ENCODE measurements around the gene GJC1.
"Not testable (repeated sequence)": the region's sequence is repeated elsewhere in the genome, so short reads cannot be mapped to it uniquely, and the experiment has no call there.

Gene GJC1

DNA sequence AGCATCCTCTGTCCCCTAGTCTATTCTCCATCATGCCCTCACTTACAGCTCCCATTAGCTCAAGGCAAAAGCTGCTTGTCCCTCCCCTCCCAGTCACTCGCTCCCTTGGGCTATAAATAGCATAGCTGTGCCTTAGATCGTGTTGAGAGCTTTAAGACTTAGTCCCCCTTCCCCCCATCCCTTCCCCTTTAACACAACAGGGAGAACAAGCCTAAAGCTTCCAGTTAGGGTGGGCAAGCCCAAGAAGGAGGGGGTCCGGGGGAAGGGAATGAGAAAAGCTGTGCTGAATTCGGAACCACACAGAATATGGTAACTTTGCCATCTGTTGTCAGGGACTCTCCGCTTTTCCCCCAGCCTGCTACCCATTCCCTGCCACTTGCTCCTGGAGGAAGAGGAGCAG, 12.7 kb upstream of the GJC1 start:
- DNase-seq, result no peak

DNA sequence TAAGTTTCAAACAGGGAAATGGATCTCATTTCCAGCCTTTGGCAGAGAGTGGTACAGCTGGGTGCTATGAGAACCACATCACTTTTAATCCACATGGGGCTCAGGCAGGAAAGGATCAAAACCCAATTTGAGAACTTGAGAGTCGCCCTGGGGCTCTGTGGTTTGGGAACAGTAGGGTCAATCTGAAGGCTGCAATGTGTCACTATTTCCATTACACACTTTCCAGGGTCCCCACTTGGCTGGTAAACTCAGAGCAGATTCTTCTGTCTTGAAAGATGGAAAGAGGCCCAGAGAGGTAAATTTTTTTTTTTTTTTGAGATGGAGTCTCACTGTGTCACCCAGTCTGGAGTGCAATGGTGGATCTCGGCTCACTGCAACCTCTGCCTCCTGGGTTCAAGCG, 10.8 kb upstream of the GJC1 start:
- no peak for DNase-seq

DNA sequence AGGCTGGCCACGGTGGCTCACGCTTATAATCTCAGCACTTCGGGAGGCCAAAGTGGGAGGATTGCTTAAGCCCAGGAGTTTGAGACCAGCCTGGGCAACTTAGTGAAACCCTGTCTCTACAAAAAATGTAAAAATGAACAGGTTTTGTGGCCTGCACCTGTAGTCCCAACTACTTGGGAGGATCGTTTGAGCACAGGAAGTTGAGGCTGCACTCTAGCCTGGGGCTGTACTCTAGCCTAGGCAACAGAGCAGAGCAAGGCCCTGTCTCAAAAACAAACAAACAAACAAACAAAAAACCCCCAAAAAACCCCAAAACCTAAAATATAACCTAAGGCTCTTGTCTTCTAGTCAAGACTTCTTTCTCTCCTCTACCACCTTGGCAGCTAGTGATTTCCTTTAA, 10.2 kb upstream of the GJC1 start:
- DNase-seq, result no peak

DNA sequence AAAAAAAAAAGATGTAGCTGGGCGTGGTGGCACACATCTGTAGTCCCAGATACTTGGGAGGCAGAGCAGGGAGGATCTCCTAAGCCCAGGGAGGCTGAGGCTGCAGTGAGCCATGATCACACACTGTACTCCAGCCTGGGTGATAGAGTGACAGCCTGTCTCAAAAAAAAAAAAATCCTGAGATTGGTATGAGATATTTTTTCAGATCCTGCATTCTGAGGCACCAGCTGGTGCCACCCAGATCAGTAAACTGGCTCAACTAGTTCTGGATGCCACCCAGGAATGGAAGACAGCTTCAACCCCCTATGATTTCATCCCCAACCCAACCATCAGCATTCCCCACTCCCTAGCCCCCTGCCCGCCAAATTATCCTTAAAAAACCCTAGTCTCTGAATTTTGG, 7.1 kb upstream of the GJC1 start:
- DNase-seq, result no peak

DNA sequence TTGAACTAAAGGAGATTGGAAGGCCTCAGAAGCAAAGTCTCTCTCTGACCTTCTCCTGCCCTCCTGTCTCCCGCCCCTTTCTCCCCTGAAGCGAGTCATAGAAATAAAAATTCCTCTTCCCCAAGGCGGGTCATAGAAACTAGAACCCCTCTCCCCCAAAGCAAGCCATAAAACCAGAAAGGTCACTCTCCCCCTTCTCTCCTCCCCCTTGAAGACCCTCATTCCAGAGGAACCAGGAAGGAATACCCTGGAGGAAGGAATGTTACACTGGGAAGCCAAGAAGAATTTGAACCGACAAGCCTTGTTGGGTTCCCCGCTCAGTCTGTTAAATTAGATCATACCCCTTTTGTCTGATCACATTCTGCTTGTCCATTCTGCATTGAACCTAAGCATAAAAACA, 2.7 kb upstream of the GJC1 start:
- DNase-seq, result no peak

DNA sequence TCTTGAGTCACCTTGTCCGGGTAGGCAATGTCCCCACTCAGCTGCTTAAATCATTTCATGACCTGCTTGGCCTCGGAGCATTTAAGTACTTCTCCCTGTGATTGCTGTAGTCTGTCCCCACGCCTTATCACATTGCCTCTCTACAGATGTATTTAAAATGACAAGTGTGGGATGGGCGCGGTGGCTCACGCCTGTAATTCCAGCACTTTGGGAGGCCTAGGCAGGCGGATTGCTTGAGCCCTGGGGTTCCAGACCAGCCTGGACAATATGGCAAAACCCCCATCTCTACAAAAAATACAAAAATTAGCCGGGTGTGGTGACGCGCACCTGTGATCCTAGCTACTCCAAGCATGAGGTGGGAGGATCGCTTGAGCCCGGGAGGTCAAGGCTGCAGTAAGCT, 1.3 kb upstream of the GJC1 start:
- no peak for DNase-seq

DNA sequence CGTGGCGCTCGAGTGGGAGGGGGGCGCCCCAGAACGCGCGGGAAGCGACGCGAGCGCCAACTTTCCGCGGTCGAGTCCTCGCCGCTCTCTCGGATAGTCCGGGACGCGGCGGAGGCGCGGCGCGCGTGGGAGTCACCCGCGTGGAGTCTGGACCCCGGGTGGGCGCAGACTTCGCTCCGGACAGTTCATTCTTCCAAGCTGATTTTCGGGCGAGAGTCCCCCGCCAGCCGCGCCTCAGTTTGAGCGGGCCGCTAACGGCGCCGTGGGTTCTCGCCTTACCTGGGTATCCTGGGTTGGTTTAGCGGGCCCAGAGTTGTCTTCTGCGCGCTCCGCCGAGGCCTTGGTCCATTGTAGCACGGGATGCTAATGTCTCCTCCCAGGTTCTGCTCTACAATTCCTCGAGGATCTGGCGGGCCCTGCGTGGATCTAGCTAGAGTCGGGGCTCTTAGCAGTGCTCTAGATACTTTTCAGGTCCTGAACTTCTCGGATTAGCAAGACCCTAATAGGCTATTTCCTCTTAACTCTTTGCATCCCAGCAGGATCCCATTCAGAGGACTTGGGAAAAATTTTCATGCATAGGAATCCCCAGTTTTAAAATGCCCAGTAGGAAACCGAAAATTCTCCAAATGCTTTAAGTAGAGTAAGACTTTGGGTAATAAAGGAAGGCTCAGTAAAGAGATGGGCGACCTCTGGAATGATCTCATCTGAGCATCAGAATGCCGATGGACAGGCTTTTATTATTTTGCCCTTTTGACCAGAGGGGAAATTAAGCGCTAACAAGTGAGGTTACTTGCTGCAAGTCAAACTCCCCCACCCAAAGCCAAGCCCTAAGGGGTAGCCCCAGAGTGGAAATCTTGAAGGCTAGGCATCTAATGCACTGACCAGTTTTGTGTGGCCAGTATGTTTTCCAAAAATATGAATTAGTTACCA, 537 bp upstream of the GJC1 start:
- peak; percentile 4 for DNase-seq

DNA sequence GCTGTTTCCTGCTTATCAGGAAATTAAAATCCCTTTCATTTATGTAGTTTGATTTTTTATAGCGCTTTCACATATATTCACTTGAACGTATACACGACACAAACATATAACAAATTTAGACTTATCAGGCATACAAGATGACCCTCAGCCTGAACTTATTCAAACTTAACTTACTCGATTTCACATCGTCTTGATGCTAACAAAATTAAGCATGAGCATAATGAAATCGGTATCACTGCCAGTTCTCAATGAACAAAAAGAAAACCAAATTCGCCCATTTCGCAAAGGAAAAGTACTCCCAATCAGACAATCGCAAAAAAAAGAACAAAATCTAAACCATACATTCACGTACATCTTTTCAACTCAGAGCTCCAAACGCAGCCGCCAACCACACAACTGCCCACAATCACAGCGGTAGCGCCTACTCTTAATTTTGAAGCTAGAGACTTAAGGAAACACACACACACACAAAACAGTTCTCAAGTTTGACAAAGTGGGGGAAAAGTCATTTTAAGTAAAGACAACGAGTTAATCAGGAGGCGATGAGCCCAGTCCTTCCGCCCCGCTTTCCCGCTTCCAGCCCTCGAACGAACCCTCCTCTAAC, 1.1 kb downstream of the GJC1 start:
- no peak for DNase-seq

DNA sequence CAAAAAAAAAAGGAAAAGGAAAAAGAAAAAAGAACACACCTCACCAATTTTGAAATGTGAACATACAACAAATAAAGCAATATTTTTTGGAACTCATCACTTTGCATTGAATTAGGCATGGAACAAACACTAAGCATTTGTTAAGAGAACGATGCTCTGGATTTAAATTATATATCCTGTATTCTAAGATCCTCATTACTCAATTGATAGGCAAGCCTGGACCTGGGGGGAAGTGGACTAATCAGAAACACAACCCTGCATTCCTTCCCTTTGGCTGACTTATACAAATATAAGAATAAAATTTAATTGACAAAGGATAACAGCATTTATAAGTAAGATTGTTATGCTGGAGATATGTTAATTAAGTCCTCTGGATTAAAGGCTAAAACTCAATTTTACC, 2.2 kb downstream of the GJC1 start:
- DNase-seq, result no peak

DNA sequence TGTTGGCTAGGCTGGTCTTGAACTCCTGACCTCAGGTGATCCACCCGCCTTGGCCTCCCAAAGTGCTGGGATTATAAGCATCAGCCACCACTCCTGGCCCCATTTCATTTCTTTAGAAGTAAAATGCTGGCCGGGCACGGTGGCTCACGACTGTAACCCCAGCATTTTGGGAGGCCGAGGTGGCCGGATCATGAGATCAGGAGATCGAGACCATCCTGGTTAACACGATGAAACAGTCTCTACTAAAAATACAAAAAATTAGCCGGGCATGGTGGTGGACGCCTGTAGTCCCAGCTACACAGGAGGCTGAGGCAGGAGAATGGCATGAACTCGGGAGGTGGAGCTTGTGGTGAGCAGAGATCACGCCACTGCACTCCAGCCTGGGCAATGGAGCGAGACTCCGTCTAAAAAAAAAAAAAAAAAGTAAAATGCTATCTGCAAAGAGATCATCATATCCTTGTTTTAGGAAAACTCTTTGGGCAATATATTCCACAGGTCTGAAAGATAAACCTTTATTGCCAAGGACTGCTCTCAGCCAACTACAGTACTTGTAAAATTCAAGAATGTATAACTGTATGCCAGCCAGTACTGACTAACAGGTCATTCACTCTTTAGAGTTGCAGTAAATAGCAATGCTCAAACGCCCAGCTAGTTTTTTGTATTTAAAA, 3.8 kb downstream of the GJC1 start:
- DNase-seq, result no peak

DNA sequence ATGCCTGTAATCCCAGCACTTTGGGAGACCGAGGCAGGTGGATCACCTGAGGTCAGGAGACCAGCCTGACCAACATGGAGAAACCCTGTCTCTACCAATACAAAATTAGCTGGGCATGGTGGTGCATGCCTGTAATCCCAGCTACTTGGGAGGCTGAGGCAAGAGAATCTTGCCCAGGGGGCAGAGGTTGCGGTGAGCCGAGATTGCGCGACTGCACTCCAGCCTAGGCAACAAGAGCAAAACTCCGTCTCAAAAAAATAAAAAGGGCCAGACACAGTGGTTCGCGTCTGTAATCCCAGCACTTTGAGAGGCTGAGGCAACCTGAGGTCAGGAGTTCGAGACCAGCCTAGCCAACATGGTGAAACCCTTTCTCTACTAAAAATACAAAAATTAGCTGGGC, 4.9 kb downstream of the GJC1 start:
- DNase-seq, result not testable (repeated sequence)

DNA sequence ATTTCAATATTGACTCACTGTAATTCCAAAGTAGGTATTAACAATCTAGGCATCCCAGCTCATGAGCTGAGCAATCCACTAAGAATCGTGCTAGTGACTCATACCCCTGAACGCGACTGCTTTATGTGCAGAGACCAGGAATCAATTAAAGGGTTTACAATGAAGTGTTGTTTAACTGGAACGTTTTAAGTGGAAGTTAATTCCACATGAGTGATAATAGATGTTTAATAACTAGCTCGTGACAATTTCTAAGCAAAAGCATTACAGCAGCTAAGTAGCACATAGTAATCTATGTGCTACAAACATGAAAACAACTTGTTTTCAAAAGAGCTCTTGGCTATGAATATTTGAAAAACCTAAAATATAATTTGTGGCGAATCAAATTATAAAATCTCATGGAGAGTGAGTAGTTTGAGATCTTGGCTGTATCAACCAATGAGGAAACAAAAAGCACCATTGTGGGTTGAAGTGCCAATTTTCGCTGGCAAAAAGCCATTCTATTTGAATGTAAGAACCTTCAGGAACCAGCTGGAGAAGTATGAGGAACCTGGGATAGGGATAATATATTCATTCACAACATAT, 9.4 kb downstream of the GJC1 start:
- no peak for DNase-seq

DNA sequence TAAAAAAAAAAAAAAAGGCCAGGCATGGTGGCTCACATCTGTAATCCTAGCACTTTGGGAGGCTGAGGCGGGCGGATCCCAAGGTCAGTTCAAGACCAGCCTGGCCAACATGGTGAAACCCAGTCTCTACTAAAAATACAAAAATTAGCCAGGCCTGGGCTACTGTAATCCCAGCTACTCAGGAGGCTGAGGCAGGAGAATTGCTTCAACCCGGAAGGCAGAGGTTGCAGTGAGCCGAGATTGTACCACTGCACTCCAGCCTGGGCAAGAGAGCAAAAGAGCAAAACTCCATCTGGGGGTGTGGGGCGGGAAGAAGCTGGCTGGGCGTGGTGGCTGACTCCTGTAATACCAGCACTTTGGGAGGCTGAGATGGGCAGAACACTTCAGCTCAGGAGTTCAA, 11.6 kb downstream of the GJC1 start:
- DNase-seq, result not testable (repeated sequence)

DNA sequence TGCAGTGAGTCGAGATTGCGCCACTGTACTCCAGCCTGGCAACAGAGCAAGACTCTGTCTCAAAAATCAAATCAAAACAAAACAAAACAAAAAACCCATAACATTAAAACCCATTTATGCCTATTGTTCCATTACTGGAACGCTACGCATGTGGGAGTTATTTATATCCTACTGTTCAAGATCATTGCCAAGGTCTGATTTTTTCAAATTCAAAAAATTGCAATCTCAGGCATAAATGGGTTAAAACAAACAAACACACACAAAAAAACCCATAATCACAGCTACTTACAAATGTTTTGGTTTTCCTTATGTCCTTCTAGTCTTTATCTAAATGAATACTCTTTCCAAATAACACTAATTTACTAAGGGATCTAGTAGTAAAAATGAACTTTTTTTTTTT, 17.8 kb downstream of the GJC1 start:
- no peak for DNase-seq

DNA sequence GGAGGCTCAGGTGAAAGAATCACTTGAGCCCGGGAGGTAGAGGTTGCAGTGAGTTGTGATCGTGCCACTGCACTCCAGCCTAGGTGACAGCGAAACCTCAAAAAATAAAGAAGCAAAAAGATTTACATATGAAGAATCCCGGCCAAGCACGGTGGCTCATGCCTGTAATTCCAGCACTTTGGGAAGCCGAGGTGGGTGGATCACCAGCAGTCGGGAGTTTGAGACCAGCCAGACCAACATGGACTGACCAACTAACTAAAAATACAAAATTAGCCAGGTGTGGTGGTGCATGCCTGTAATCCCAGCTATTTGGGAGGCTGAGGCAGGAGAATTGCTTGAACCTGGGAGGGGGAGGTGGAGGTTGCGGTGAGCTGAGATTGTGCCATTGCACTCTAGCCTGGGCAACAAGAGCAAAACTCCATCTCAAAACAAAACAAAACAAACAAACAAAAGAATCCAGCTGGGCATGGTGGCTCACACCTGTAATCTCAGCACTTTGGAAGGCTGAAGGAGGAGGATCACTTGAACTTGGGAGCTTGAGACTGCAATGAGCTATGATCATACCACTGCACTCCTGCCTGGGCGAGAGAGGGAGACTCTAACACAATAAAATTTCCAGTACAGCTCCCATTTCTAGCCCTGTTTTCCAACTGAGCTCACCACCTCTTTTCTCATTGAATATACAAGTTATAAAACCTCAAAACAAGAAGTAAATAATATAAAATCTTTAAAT, 21.3 kb downstream of the GJC1 start:
- DNase-seq, result not testable (repeated sequence)

DNA sequence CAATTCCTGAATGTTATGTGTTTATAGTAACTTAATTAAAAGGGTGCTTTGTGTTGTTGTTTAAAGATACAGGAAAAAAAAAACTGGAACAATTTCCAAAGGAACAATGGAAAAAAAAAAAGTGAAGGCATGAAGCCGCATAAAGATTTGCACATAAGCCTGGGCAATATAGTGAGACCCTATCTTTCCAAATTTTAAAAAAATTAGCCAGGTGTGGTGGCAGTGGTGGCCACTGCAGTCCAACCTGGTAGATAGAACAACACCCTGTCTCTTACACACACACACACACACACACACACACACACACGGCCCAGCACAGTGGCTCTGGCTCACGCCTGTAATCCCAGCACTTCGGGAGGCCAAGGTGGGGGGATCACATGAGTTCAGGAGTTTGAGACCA, 21.9 kb downstream of the GJC1 start:
- no peak for DNase-seq

DNA sequence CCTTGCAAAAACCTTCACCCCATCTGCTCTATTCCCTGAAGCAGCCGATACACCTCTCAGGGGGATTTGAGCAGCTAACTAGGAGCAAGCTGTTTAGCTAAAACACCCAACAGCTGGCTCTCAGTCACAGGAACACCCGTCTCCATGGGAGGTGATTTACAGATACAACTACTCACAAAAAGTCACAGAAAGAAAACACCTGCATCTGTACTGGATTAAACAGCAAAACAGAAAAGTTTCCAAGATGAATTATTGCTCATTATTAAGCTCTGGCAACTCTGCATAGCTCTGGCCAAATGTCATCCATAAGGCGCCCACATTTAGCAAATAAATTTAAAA, 22.3 kb downstream of the GJC1 start:
- DNase-seq, result no peak

DNA sequence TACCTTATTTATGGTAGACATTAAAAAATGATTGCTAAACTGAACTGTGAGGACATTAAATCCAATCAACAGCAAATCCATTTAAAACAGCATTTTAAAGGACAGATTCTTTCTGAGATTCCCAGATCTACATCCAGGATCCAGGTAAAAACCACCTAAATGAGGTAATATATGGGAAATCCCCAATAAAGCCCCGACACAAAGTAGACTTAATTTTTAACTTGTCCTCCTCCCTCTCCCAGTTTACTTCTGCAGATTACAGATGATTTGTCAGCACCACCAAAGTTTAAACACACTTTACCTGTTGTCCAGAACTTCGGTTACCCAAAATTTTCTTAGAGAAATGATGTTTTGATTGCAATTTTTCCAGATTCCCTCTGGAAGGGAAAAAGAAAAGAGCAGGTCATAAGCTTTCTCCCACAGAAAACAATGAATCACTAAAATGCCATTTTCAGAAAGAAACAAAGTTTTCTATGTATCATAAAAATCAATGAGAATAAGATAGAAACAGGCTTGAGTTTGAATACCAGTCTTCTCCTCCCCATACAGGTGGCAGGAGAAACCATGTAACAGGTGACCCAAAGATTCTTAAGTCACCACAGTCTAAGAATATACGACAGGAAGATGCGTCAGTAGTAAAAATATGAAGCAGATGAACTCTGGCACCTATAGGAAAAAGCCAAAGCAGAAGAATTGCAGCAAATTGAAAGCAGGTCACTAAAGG, 22.8 kb downstream of the GJC1 start:
- no peak for DNase-seq

DNA sequence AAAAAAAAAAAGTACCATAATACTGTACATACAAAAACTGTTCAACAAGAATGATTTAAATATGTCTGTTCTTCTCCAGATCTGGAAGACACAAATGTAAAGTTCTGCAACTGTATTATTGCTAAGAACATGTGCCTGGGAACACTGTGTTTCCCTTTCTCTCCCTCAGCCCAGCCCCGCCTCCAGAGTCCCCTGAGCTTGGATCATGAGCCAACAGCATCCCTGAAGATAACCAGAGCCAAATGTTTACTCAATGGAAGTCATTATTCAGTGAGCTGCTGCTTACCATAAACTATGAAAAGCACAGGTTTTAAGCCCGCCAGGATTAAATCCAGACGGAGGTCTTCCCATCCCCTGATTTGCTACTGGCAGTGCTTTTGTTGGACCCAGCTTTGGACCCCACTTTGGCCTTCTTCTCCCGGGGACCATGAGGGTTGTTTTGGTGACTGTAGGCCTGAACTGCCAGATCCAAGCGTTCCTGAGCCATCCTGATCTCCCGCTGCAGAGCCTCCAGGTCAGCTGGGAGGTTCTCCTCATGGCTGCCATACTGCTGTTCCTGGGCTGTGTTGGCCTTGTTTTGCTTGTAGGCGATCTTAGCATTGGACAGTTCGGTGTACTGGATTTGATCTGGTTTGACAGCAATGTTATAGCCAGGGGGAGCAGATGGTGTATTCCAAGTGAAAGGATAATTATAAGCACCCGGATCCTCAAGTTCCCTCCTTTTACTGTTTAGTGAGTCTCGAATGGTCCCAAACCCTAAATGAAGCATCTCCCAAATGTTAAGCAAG, 25.6 kb downstream of the GJC1 start:
- no peak for DNase-seq

DNA sequence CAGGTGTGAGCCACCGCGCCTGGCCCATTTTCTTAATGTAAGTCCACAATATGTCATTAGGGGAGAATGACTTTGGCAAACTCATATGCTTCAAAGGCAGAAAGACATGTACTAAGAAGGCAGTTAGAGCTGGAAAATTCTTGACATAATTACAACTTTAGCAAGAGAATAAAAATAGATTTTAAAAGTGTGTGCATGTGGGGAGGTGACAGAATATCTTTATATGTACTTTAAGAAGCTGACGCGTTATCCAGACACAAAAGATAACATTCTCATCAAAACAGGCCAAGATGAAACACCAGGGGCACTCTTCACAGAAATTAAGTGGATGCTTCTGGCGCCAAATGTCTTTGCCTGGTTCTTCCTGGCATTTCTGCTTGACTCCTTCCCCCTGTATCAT, 28.2 kb downstream of the GJC1 start:
- DNase-seq, result no peak

DNA sequence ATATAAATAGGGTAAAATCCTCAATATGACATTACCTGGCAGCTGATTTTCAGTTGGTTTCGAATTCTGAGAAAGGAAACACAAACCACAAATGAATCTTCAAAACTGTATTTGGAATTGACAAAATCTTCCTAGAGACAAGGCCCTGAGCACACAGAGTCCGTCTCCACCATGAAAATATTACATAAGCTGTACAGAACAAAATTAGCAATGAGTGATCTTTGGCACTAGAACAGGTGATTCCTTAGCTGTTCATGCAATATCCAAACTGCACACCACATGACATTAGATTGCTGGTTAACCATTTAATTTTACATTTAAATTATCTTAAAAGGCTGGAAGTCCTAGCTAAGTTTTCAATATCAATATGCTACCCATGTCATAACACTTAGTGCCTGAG, 31.7 kb downstream of the GJC1 start:
- no peak for DNase-seq

DNA sequence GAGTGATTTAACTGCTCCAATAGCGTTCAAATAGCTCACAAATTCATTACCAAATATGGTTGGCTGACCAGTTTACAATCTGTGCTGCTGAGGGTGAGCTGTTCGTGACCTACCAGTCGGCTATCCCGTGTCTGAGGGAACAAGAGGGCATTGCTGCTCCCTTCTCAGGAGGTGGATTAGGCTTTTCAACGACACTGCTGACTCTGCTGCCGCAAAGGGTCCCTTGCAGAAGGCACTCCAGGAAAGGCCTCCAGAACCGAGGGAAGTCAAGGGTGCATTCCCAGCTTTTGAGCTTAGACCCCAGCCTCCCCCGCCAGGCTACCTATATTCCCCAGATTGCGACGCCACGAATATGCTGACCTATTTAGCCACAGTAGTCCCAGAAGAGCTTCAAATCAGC, 32.3 kb downstream of the GJC1 start:
- no peak for DNase-seq

All from CD4-positive, alpha-beta T cell treated with Interleukin-6 for 4 hours (primary cell).